Activated CD4-positive, alpha-beta T cell treated with anti-CD3 and anti-CD28 coated beads for 36 hours (primary cell): Measurements from ENCODE around the gene PKNOX2. TPM values are rescaled to one million over a fixed set of nuclear protein-coding genes. Genes with fewer than 3 reads are reported as not detected.

ENCODE experiments used
- ATAC-seq: fragments of 200-7000 bp; cut with Tn5 transposase; one replicate; pipeline ENCODE4 v1.10.0; 2021; ENCODE audit warnings: mild to moderate bottlenecking, moderate library complexity
- CTCF ChIA-PET: fragments of 350-600 bp; sonication (Branson Sonifier 250); formaldehyde crosslinking; loops from one replicate; lab custom pipeline; 2021; ENCODE audit warnings: antibody characterized with exemption; lab: Charles Lee
- POLR2A ChIA-PET: fragments of 350-600 bp; sonication (Branson Sonifier 250); formaldehyde crosslinking; loops from one replicate; lab custom pipeline; 2021; ENCODE audit warnings: antibody characterized with exemption, inconsistent platforms; lab: Charles Lee
- DNase-seq: peaks from one replicate; pipeline ENCODE4 v3.0.0-alpha.2; 2020
- H3K27ac Mint-ChIP-seq: one replicate; pipeline ENCODE4 v1.8.0; 2021; ENCODE audit warnings: mixed read lengths
- H3K27me3 Mint-ChIP-seq: one replicate; pipeline ENCODE4 v1.8.0; 2021; ENCODE audit warnings: mixed read lengths
- H3K36me3 Mint-ChIP-seq: one replicate; pipeline ENCODE4 v1.8.0; 2021; ENCODE audit warnings: low read depth, mixed read lengths
- H3K4me1 Mint-ChIP-seq: one replicate; pipeline ENCODE4 v1.8.0; 2021; ENCODE audit warnings: mixed read lengths
- H3K4me3 Mint-ChIP-seq: one replicate; pipeline ENCODE4 v1.8.0; 2021; ENCODE audit warnings: mild to moderate bottlenecking, moderate library complexity, mixed read lengths
- H3K9me3 Mint-ChIP-seq: one replicate; pipeline ENCODE4 v1.8.0; 2021; ENCODE audit warnings: low read depth, mixed read lengths
- intact Hi-C, 2 experiments: fragments of 100-400 bp; cut with DNase I in 1 of 2; cut with micrococcal nuclease in 1 of 2; formaldehyde crosslinking; loops; one replicate each; pipeline versions ENCODE4 v1.14.2 to v1.15.1; 2022 to 2024; cut with DNase I, micrococcal nuclease
- total RNA-seq, 2 experiments: library from RNA; stranded (reverse); gene quantifications; one replicate each; pipeline ENCODE4 v1.2.3, GENCODE V29; 2021

Gene PKNOX2
- total RNA-seq, 2 experiments from 2014 or later = not detected

DNA sequence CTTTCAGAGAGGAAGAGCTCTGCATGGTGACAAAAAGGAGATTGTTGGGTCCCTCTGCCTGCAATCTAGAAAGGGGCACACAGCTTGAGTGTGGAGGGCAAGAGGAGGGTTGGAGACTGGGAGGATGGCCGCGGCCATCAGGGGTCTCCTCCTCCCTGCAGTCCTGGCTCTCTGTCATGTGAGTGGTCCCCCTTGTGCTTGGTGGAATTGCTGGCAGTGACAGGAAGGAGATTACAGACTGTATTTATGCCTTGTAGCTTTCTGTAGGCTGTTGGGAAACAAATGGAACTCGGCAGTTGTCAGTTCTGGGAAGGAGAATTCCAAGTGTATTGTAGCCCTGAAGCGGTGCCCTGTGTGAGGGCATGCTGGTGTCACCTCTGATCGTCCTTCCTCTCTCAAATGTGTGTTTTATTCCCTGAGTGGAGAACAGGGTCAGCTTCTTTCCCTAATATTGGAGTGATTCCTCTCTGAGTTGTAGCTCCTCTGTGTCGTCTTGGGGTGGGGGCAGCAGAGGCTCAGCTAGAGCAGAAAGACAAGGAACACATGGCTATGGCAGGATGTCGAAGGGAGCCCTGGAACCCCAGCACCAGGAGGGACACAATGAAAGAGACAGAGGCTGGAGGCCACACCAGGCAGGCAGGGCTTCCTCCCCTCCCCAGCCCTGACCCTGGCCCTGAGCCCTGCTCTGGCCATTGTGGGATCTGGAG, 163.1 kb downstream of the PKNOX2 start:
- ATAC-seq = no peak
- ChIA-PET CTCF (interaction anchor here (0.7 to 1.2 kb wide), 2 partner anchors 16 to 19 kb away, joined by 4 read pairs; no protein-coding TSS in a partner anchor), POLR2A (no interaction called here)
- H3K4me1 Mint-ChIP-seq = no peaks in the 10 kb centered on the region
- intact Hi-C loops = no loop called here
- H3K27me3 Mint-ChIP-seq = peaks cover 22% of the 10 kb centered on the region
- DNase-seq = no peak
- no peaks in the 10 kb centered on the region for H3K36me3 Mint-ChIP-seq
- no peak overlapping the region for H3K4me3 Mint-ChIP-seq
- H3K9me3 Mint-ChIP-seq = no peaks in the 10 kb centered on the region
- H3K27ac Mint-ChIP-seq = no peak overlapping the region

DNA sequence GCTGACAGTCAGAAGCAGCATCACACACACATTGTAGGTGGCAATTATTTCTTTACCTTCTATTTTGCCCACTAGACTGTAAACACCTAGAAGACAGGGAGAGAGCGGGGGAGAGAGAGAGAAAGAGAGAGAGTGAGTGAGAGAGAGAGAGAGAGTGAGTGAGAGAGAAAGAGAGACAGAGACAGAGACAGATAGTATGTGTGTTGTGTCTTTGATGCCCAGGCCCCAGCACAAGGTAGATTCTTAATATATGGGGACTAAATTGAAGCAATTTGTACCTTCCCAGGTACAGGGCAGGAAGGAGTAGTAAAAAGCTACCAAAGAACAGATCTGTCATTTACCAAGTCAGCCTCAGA, 163.7 kb downstream of the PKNOX2 start:
- Mint-ChIP-seq H3K4me1 (no peaks in the 10 kb centered on the region), H3K4me3 (no peak overlapping the region), H3K27me3 (peaks cover 23% of the 10 kb centered on the region), H3K36me3 (no peaks in the 10 kb centered on the region), H3K9me3 (no peaks in the 10 kb centered on the region), H3K27ac (no peak overlapping the region)
- CTCF ChIA-PET = interaction anchor here (0.7 kb wide), 1 partner anchor 19 kb away, joined by 4 read pairs; no protein-coding TSS in a partner anchor
- no peak for DNase-seq
- POLR2A ChIA-PET = no interaction called here
- intact Hi-C loops = no loop called here
- ATAC-seq = no peak

DNA sequence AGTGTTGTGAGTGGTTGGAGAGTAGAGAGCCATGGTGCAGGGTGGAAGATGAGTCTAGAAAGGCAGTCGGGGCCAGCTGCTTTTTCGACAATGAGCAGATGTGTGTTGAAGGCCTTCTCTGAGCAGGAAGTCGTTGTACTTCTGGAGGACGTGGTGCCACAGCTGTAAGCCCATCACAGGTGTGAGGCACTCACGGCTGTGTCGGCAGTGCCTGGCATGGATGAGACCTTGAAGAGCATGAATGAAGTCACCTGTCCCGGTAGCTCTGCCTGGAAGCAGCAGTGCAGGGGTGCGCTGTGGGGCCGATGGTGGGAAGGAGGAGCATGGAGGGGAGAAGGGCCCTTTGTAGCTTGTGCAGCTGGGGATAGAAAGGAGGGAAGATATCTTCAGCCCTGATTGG, 165.2 kb downstream of the PKNOX2 start:
- Mint-ChIP-seq H3K27me3 (peaks cover 17% of the 10 kb centered on the region), H3K9me3 (no peaks in the 10 kb centered on the region), H3K4me3 (no peak overlapping the region), H3K4me1 (no peaks in the 10 kb centered on the region), H3K27ac (no peak overlapping the region), H3K36me3 (no peaks in the 10 kb centered on the region)
- DNase-seq (no peak), ATAC-seq (no peak)
- ChIA-PET CTCF (interaction anchor here (0.6 to 0.9 kb wide), 4 partner anchors 17 to 352 kb away, joined by 3 to 4 read pairs (median 3); no protein-coding TSS in a partner anchor), POLR2A (no interaction called here)
- intact Hi-C loops = no loop called here

DNA sequence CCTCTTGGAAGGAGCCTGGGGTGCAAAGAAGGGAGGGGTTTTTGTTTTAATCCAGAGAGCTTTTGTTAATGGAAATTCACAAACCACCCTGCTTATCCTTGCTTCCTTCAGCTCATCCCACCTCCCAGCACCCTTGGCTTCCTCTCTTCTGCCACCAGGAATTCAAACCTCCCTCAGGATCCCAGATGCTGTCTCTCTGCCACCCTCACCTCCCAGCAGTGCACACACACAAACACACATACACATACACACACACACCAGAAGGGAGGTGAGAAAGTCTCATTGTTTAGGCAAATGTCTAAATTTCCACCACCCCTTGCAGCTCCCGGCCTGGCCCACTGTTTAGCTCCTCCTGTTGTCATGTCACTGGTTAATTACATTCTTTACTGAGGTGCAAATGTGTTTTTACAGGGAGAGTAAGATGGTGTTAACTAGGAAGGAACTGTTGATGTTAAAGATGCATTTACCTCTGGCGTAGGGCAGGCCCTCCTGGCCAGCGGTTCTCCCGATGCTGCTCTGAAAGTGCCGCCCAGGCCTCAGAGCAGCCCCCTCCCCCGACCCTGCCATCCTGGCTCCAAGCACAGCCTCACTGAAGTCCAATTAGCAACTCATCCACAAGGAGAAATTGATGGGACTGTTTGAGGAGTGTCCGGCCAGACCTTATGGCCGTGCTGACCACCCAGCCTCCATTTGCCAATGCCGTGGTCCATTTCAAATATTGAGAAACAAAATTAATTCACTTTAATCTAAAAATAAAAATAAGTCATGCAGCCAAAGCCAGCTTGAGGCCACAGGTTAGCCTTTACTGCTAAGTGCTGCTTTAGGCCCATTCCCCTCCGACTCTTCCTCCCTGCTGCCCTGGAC, 166.1 kb downstream of the PKNOX2 start:
- POLR2A ChIA-PET = no interaction called here
- Mint-ChIP-seq H3K27ac (no peak overlapping the region), H3K27me3 (peaks cover 17% of the 10 kb centered on the region), H3K9me3 (no peaks in the 10 kb centered on the region), H3K4me1 (no peaks in the 10 kb centered on the region), H3K36me3 (no peaks in the 10 kb centered on the region), H3K4me3 (no peak overlapping the region)
- no peak for DNase-seq
- intact Hi-C loops = no loop called here
- ATAC-seq = no peak
- CTCF ChIA-PET = interaction anchor here (0.6 to 0.9 kb wide), 3 partner anchors 16 to 351 kb away, joined by 3 to 4 read pairs (median 3); no protein-coding TSS in a partner anchor

DNA sequence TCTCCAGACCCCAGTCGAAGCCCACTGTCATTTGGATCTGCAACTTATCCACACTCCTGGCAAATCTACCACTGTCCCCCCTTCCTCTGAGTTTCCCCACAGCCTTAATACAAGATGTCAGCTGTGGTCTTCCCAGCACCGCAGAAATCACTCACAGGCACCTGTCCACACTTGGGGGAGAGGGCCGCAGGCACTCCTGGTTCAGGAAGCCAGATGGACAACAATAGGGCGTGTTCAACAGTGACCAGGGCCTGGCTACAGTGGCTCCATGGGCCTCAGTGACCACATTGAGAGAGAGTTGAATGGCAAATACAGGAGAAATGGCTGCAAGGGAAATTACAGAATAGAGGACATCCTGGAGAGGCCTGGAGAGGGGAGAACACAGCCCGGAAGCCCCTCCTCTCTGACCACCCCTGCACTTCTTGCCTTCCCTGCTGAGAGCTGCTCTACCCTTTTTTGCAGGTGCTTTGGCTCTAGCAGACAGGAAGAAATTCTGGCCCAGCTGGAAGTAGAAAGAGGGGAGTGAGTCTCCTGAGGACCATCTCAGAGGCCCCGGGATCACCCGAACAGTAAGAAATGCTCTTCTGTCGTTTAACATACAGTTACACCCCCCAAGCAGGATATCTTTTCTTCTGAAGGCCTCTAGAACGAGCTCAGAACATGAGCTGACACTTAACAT, 166.9 kb downstream of the PKNOX2 start:
- Mint-ChIP-seq H3K9me3 (no peaks in the 10 kb centered on the region), H3K4me1 (no peaks in the 10 kb centered on the region), H3K27me3 (peaks cover 12% of the 10 kb centered on the region), H3K4me3 (no peak overlapping the region), H3K36me3 (no peaks in the 10 kb centered on the region), H3K27ac (no peak overlapping the region)
- no peak for DNase-seq
- CTCF ChIA-PET = interaction anchor here (0.5 to 5.1 kb wide), 2 partner anchors 15 to 378 kb away, joined by 6 to 38 read pairs; no protein-coding TSS in a partner anchor
- intact Hi-C loops = no loop called here
- POLR2A ChIA-PET = no interaction called here
- ATAC-seq = no peak

DNA sequence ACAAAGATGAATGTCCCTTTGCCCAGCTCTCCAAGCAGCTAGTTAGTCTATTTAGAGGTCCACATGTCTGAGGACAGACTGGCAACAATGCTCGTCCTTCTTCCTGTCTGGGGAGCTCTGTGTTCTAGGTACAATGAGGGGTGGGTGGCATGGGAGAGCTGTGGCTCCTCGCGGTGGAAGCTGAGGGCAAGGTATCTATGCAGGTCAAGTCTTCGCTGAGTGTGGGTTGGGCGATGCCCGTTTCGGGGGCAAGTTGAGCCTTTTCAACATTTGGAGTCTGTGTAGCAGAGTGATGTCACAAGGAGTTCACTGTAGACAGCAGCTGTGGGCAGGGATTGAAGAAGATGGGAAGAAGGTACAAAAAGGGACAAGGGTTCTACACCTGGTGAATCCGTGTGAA, 168.3 kb downstream of the PKNOX2 start:
- intact Hi-C loops = no loop called here
- ChIA-PET CTCF (interaction anchor here (0.6 to 5.1 kb wide), 3 partner anchors 14 to 800 kb away, joined by 3 to 38 read pairs (median 5); no protein-coding TSS in a partner anchor), POLR2A (no interaction called here)
- Mint-ChIP-seq H3K4me1 (no peaks in the 10 kb centered on the region), H3K36me3 (no peaks in the 10 kb centered on the region), H3K27ac (no peak overlapping the region), H3K27me3 (peaks cover 12% of the 10 kb centered on the region), H3K9me3 (no peaks in the 10 kb centered on the region), H3K4me3 (no peak overlapping the region)
- DNase-seq (no peak), ATAC-seq (no peak)

DNA sequence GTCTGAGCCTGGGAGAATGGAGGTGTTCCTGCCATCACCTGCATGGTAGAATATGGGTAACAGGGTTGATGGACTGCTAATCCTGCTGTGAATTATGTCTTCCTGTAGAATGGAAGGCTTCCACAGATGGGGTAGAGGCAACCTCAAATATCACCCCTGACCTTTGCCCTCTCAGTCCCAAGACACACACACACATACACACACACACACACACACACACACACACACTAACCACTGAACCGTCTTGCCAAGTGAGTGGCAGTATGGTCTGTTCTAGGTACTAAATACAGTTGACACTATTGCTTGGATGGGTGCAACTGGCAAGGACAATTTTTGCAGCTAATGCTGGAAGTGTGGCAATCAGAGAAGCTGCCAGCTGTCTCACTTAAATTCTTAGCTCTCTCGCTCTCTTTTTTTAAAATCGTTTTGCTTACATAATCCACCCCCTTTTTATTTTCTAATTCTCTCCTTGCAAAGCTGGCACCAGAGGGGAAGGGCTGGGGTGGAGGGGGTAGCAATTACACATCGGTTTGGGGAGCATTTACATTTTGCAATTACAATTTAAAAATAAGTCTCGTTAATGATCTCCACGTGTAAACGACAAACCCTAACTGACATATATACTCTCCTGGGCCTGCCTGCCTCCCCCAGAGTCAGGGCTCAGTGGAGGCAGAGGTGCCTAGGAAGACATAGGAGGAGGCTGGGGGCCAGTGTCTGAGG, 169.0 kb downstream of the PKNOX2 start:
- H3K9me3 Mint-ChIP-seq = no peaks in the 10 kb centered on the region
- ChIA-PET CTCF (interaction anchor here (0.6 to 5.1 kb wide), 5 partner anchors 10 to 81 kb away, joined by 3 to 38 read pairs (median 3); no protein-coding TSS in a partner anchor), POLR2A (no interaction called here)
- intact Hi-C loops = no loop called here
- no peaks in the 10 kb centered on the region for H3K36me3 Mint-ChIP-seq
- H3K27ac Mint-ChIP-seq = no peak overlapping the region
- ATAC-seq = no peak
- no peaks in the 10 kb centered on the region for H3K4me1 Mint-ChIP-seq
- no peak overlapping the region for H3K4me3 Mint-ChIP-seq
- peaks cover 12% of the 10 kb centered on the region for H3K27me3 Mint-ChIP-seq
- DNase-seq = no peak

DNA sequence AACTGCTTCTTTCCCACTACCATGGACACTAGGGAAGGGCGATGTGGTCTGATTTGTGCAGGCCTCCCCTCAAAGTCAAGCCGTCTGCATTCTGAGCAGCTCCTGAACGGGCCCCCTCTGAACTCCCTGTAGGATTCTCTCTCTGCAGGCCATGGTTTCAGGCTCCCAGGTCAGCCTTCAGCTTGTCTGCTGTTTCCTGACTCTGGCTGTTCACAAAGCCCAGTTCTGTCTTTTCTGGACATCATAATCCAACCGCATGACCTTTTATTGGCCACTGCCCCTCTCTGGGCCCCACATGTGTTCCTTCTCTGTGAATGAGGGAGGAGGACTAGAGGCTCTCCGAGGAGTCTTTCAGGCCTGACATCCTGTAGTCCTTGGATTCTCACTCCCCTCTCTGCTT, 170.6 kb downstream of the PKNOX2 start:
- no peak overlapping the region for H3K4me3 Mint-ChIP-seq

DNA sequence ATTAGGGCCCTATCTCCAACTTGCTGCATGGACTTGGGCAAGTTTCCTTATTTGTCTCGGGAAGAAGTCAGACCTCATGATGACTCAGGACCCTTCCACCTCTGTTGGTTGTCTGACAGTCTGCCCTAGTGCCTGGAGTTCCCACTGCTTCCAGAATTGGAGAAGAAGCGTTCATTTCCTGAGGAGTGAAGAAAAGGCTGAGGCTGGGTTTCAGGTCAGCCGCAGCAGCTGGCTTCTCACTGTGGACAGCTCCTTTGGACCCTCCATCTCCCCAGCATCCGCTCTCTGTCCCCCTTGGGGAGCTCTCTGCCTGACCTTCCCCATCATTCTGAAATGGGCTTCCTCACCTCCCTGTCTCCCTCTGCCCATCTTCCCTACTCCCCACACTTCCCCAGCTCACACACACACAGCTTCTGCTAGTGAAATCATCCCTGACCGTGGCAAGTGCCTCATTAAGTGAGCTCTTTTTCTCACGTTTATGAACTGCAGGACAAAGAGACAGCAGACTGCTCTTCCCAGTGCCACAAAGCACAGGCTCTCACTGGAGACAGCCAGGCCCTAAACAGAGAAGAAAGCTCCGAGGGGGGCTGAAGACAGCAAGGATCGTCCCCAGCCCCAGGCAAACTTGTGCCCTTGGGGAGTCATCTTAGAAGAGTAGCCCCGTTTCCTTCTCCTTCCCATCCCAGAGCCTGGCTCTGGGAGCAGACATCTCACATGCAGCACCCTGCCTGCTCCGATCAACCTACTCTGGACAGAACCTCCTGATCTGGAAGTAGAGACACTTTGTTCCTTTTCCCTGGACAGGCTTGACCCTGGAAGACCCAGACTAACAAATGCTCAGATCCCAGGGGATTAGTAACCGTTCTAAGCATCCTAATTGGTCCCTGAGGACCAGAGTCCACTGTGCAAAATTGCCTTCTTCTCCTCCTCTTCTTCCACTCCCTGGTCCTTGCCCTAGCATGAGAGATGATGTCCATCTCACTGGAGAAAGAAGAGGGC, 173.6 kb downstream of the PKNOX2 start:
- no peak for ATAC-seq
- POLR2A ChIA-PET = no interaction called here
- intact Hi-C loops = no loop called here
- no peak overlapping the region for H3K4me3 Mint-ChIP-seq
- H3K4me1 Mint-ChIP-seq = no peaks in the 10 kb centered on the region
- no peak overlapping the region for H3K27ac Mint-ChIP-seq
- H3K27me3 Mint-ChIP-seq = no peaks in the 10 kb centered on the region
- no peaks in the 10 kb centered on the region for H3K36me3 Mint-ChIP-seq
- CTCF ChIA-PET = interaction anchor here (0.6 to 0.7 kb wide), 2 partner anchors 15 to 576 kb away, joined by 4 read pairs; no protein-coding TSS in a partner anchor
- H3K9me3 Mint-ChIP-seq = no peaks in the 10 kb centered on the region
- no peak for DNase-seq

More for the DNA sequence above, 170.6 kb downstream of the PKNOX2 start:
- no peaks in the 10 kb centered on the region for H3K36me3 Mint-ChIP-seq
- ChIA-PET POLR2A (no interaction called here), CTCF (interaction anchor here (5.1 kb wide), 1 partner anchor 11 kb away, joined by 38 read pairs; no protein-coding TSS in a partner anchor)
- no peak for DNase-seq
- no peak overlapping the region for H3K27ac Mint-ChIP-seq
- H3K4me1 Mint-ChIP-seq = no peaks in the 10 kb centered on the region
- H3K27me3 Mint-ChIP-seq = peaks cover 5% of the 10 kb centered on the region
- no peak for ATAC-seq
- H3K9me3 Mint-ChIP-seq = no peaks in the 10 kb centered on the region
- intact Hi-C loops = no loop called here
